HEK293 (cell line): ENCODE results near the gene RBM4.

Experiments used
- REST ChIP-seq: fragments of 450-650 bp; formaldehyde crosslinking; IDR thresholded peaks from 2 replicates; pipeline ENCODE4 v1.5.1; 2016; ENCODE audit warnings: missing biosample characterization, missing genetic modification characterization
- ZBTB10 ChIP-seq: fragments of 450-650 bp; formaldehyde crosslinking; IDR thresholded peaks from 2 replicates; pipeline ENCODE4 v1.5.1; 2016; ENCODE audit warnings: missing biosample characterization, missing genetic modification characterization

- TF ChIP-seq ZBTB10 (no peak), REST (tag by site-specific recombination) (no peak)
These were observed 32.3 kb downstream of the RBM4 start for GRCh38 chr11:66670816-66671215.
